Measurements from ENCODE around the gene ARL15. TPM values are rescaled to one million over a fixed set of nuclear protein-coding genes. Genes with fewer than 3 reads are reported as not detected.

Gene ARL15
- total RNA-seq, 4 donors from 2014 or later, result 10.6 to 24.0 (median 18.9) TPM

DNA sequence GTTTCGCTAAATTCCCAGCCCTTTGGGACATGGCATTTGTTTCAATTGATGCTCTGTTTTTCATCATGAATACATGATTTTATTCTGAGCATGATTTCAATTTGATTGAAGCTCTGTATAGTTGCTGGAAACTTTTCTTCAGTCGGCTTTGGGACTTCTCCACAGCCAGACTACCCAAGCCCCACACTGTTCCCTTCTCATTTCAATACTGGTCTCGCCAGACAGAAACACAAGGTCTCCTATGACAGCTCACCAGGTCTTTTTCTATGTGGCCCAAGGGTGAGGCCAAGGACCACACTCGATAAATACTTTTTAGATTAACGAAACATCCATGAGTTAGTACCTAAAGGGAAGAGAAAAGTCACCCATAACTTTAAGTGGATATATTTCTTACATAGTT lies 132.2 kb downstream of the ARL15 start:
- Histone ChIP-seq H3K36me3 (no peaks in the 10 kb centered on the region), H3K27me3 (no peaks in the 10 kb centered on the region), H3K4me3 (no peak overlapping the region), H3K4me1 (peaks cover 3 to 32% (median 4%) of the 10 kb centered on the region in 3 donors), H3K27ac (no peak overlapping the region), H3K9me3 (no peaks in the 10 kb centered on the region)
- no peak for TF ChIP-seq EP300 (IDR thresholded peaks at IDR 0.05)
- peak; percentile 12 for TF ChIP-seq POLR2AphosphoS5 (IDR thresholded peaks at IDR 0.05)
- no peak for ATAC-seq
- 70 to 84% methylated on average over 3 to 5 of the region's 5 CpGs for WGBS, 2 donors (ENCODE audit: low coverage in 1 of 2)

DNA sequence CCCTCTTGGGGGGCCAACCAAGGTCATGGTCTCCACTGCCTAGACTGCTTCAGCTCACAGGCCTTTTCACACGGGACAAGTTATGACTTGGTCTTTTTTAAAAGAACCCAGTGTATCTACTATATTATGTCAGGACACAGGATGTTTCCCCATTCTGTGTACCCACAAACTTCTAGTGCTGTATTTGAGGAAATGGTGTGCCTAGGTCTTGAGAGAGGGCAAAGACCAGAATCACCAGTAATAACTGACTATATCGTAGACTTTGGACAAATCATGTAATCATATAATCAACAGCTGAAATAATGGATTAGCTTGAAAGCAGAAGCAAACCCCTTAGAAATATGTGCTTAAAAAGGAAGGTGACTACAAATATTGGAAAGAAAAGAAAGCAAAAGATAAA lies 133.3 kb downstream of the ARL15 start:
- Histone ChIP-seq H3K9me3 (no peaks in the 10 kb centered on the region), H3K4me1 (peaks cover 3 to 32% (median 4%) of the 10 kb centered on the region in 3 donors), H3K4me3 (no peak overlapping the region), H3K36me3 (no peaks in the 10 kb centered on the region), H3K27ac (no peak overlapping the region), H3K27me3 (no peaks in the 10 kb centered on the region)
- TF ChIP-seq POLR2A (IDR thresholded peaks at IDR 0.05) (no peak), POLR2AphosphoS5 (IDR thresholded peaks at IDR 0.05) (no peak), EP300 (IDR thresholded peaks at IDR 0.05) (no peak)
- TF ChIP-seq, protein P1, sequence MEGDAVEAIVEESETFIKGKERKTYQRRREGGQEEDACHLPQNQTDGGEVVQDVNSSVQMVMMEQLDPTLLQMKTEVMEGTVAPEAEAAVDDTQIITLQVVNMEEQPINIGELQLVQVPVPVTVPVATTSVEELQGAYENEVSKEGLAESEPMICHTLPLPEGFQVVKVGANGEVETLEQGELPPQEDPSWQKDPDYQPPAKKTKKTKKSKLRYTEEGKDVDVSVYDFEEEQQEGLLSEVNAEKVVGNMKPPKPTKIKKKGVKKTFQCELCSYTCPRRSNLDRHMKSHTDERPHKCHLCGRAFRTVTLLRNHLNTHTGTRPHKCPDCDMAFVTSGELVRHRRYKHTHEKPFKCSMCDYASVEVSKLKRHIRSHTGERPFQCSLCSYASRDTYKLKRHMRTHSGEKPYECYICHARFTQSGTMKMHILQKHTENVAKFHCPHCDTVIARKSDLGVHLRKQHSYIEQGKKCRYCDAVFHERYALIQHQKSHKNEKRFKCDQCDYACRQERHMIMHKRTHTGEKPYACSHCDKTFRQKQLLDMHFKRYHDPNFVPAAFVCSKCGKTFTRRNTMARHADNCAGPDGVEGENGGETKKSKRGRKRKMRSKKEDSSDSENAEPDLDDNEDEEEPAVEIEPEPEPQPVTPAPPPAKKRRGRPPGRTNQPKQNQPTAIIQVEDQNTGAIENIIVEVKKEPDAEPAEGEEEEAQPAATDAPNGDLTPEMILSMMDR (IDR thresholded peaks at IDR 0.05), result no peak
- ATAC-seq, result no peak
- 75 to 88% methylated on average over 1 to 2 of the region's 2 CpGs for WGBS, 2 donors (ENCODE audit: low coverage in 1 of 2)

DNA sequence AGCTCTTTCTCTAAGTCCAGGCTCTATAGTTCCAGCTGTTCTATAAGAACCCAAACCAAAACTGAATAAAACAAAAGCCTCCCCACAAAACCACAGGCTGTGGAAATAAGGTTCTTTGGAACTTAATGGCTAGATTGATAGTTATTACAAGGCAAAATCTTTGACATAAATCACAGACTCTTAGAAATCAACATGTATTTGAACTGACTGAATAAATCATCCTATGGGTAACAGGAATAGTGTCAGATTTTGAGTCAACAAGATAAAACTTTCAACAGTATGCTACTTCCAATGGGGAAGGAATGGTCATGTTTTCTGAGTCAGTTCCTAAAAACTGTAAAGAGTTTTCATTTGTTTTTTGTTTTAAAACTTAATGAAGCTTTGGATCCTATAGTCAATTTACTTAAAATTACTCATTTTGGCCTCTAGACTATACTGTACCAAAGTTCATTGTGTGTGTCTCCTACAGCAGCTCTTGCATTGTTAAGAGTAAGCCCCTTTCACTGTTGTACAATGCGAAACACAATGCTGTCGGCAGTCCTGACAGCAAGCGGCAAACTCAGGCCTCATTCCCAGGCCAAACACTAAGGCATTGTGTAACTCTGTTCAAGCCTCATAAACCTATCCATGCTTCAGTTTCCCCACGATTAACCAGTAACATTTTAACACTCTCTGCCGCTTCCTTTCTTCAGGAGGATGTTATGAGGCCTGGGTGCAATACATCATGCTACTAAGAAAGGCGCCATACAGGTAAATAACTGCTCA lies 134.1 kb downstream of the ARL15 start:
- Histone ChIP-seq H3K4me1 (peaks cover 3 to 29% (median 4%) of the 10 kb centered on the region in 3 donors), H3K9me3 (no peaks in the 10 kb centered on the region), H3K27me3 (no peaks in the 10 kb centered on the region), H3K4me3 (no peak overlapping the region), H3K36me3 (no peaks in the 10 kb centered on the region), H3K27ac (no peak overlapping the region)
- TF ChIP-seq POLR2AphosphoS5 (IDR thresholded peaks at IDR 0.05) (no peak), POLR2A (IDR thresholded peaks at IDR 0.05) (no peak), EP300 (IDR thresholded peaks at IDR 0.05) (no peak)
- TF ChIP-seq, protein P1 (IDR thresholded peaks at IDR 0.05), result no peak
- ATAC-seq, result no peak
- 94% methylated on average over 6 of the region's 6 CpGs; no CpG with 5 or more reads in 1 of the 2 donors for WGBS, 2 donors (ENCODE audit: low coverage in 1 of 2)

DNA sequence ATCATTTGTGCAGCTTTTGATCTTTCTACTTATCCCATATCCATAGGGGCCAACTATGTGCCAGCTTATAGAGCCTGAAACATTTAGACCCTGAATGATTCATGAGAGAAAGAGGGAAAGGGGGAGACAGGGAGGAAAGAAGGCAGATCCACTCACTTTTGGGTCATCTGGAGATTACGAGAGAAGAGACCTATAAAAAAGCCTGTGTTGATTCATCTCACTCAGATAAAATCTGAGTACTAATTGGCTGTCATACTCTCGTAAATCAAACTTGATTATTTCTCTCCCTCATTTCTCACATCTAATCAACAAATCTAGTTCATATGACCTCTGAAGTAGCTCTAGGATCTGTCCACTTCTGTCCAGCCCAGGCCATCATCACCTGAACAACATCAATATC lies 137.1 kb downstream of the ARL15 start:
- H3K9me3 ChIP-seq, result no peaks in the 10 kb centered on the region
- 92 to 100% methylated on average over 2 of the region's 2 CpGs for WGBS, 2 donors (ENCODE audit: low coverage in 1 of 2)
- H3K36me3 ChIP-seq, result peaks cover 0 to 4% of the 10 kb centered on the region in 2 donors
- no peak for TF ChIP-seq EP300 (IDR thresholded peaks at IDR 0.05)
- TF ChIP-seq, protein P1 (IDR thresholded peaks at IDR 0.05), result no peak
- TF ChIP-seq POLR2A (IDR thresholded peaks at IDR 0.05), result no peak
- TF ChIP-seq POLR2AphosphoS5 (IDR thresholded peaks at IDR 0.05), result no peak
- no peak overlapping the region for H3K4me3 ChIP-seq
- no peak overlapping the region for H3K27ac ChIP-seq
- no peaks in the 10 kb centered on the region for H3K27me3 ChIP-seq
- no peak for ATAC-seq
- peaks cover 3 to 15% (median 4%) of the 10 kb centered on the region in 3 donors for H3K4me1 ChIP-seq

DNA sequence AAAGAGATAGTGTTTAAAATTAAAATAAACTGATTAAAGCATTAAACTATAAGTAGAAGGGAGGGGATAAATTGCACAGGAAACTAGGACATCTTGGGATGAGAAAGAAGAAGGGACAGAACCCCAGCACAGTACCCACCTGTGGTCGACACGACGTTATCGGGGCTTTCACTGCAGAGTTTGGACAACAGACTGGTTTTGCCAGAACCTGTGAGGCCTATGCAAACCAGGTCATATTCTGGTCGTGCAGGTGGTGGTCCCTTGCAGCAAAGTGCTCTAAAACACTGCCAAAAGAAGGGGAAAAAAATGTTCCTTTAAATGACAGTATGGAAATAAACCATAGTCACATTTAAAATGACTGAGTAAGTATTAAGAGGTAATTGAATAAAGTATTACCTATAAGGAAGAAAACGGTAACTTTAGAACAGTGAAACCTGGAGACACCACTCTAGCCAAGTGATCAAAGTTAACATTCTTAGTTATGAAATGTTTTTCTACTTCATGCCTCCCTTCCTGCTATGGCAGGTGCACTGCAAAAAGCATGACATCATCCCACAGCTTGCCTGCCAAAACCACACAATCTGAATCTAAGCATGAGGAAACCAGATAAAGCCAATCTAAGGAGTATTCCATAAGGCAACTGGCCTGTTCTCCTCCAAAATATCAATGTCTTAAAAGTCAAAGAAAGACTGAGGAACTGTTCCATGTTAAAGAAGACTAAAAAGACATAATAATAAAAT lies 138.6 kb downstream of the ARL15 start:
- ATAC-seq, result no peak
- TF ChIP-seq POLR2A (IDR thresholded peaks at IDR 0.05), result no peak
- Histone ChIP-seq H3K27me3 (no peaks in the 10 kb centered on the region), H3K27ac (no peak overlapping the region), H3K36me3 (peaks cover 0 to 4% of the 10 kb centered on the region in 2 donors), H3K9me3 (no peaks in the 10 kb centered on the region), H3K4me3 (no peak overlapping the region), H3K4me1 (peaks cover 0 to under 1% (median 0%) of the 10 kb centered on the region in 3 donors)
- 58 to 77% methylated on average over 2 to 6 of the region's 6 CpGs for WGBS, 2 donors (ENCODE audit: low coverage in 1 of 2)
